GM21786 (cell line): ENCODE results near the gene TRMT2A.

Experiments
- ATAC-seq: cut with Tn5 transposase; IDR thresholded peaks from one replicate; pipeline ENCODE4 v1.9.1; 2021; ENCODE audit not compliant: unreplicated experiment

The TRMT2A gene

GRCh38 chr22:20066617-20067383 is 50.2 kb downstream of the TRMT2A start:
- ATAC-seq = no peak

DNA sequence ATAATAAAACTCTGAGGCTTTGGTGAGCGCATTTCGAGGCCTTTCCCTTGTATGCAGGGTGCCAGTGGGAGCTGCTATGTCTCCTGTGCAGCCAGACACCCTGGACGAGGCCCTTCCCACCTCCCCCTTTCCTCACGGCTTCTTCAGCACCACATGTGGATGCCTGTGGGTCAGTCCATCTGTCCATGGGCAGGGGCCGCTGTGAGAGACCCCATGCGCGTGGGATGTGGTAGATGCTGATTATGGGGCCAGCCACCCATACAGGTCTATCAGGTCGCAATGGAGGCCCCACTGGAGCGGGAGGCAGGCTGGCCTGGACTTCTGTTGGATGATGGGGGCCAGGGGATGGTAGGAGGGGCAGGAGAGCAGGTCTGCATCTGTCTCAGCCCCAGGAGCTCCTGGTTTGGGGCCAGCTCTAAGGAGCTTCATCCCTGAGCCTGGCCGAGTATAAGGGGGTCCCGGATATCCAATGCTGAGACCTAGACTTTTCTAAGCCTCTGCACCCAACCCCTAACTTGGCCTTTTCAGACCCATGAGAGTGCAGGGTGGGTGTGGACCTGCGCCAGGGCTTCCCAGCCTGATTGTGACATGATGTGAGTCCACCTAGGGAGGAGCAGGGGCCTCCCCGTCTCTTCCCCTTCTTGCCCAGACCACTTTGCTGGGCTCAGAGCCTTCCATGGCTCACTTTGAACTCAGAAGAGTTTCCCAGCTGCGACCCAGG is 51.0 kb downstream of the TRMT2A start:
- no peak for ATAC-seq

DNA sequence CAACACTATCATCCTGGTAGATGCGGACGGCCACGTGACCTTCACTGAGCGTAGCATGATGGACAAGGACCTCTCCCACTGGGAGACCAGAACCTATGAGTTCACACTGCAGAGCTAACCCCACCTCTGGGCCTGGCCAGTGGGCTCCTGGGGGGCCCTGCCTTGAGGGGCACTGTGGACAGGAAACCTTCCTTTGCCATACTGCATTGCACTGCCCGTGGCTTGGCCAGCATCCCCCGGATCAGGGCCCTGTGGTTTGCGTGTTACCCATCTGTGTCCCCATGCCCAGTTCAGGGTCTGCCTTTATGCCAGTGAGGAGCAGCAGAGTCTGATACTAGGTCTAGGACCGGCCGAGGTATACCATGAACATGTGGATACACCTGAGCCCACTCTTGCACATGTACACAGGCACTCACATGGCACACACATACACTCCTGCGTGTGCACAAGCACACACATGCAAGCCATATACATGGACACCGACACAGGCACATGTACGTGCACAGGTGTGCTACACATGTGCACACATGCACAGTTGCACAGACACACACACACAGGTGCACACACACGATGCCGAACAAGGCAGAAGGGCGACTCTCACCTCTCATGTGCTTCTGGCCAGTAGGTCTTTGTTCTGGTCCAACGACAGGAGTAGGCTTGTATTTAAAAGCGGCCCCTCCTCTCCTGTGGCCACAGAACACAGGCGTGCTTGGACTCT is 52.3 kb downstream of the TRMT2A start:
- ATAC-seq = no peak

DNA sequence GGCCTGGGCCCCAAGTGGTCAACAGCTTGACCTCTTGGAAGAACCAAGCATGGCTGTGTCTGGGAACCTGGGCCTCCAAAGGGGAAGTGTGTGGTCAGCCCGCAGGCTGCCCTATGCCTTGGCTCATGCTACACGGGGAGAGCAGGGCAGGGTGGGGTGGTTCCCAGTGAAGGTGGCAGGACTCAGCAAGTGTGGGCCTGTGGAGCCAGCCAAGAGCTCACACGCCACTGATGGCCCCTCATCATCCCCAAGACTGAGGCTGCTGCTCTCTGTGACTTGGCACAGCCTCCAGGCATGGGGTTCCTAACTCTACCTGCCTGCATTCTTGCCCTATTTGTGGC is 52.9 kb downstream of the TRMT2A start:
- ATAC-seq = no peak

GRCh38 chr22:20063271-20064139 is 53.5 kb downstream of the TRMT2A start:
- ATAC-seq = no peak

- ATAC-seq = no peak
These were observed 54.3 kb downstream of the TRMT2A start for GRCh38 chr22:20062766-20063083.

GRCh38 chr22:20062043-20062765 is 54.8 kb downstream of the TRMT2A start:
- ATAC-seq = no peak
